Measurements from ENCODE around the gene MYO7B. TPM values are rescaled to one million over a fixed set of nuclear protein-coding genes. Genes with fewer than 3 reads are reported as not detected.

Gene MYO7B
- total RNA-seq, 1 donor from 2014 or later = 0.62 TPM

- ATAC-seq (peak; percentile 53), DNase-seq (ENCODE audit: low spot score) (peak; percentile 71)
- intact Hi-C loops (cut with DNase I) = no loop called here
Measured at GRCh38 chr2:127675331-127676261, 140.1 kb downstream of the MYO7B start, which contains the start of gene LIMS2. LIMS2 (minus strand) TSS chr2:127675530; CDS start chr2:127675024, 506 bp downstream.

- DNase-seq (ENCODE audit: low spot score) = no peak
- ATAC-seq = no peak
- intact Hi-C loops (cut with DNase I) = no loop called here
Measured at GRCh38 chr2:127676906-127677305, 141.4 kb downstream of the MYO7B start.

DNA sequence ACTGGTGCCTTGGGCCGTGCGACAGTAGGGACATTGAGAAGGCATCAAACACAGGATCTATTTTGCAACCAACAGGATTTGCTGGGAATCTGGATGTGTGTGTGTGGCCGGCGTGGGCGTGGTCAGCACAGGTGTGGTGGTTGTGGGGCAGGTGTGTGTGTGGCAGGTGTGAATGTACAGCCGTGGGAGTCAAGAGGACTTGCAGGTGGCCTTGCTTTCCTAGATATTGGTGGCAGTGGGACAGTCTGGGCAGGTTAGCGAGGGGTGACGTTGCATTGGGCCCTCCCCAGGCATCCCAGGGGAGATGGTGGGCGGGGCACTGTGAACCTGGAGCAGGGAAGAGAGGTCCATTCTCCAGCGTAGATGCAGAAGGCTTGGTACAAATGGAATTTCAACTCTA, 143.0 kb downstream of the MYO7B start:
- no peak for ATAC-seq
- intact Hi-C loops (cut with DNase I) = no loop called here
- no peak for DNase-seq (ENCODE audit: low spot score)

DNA sequence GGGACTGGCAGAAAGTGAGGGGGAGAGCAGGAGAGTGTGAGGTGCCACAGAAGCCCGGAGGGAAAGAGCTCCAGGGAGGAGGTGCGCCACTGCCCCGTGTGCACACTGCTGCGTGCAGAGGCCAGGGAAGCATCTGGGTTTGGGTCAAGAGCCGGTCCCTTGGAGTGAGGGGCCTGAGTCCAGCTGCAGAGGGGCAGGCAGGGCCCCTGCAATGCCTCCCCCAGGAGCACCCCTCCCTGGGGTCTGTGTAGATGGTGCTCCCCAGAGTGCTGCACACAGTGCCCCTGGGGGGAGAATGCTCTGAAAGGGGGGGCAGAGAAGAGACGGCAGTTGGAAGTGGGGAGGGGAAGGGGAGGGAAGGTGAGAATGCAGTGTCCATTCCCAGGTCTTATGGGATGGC, 143.5 kb downstream of the MYO7B start:
- ATAC-seq = no peak
- intact Hi-C loops (cut with DNase I) = no loop called here

DNA sequence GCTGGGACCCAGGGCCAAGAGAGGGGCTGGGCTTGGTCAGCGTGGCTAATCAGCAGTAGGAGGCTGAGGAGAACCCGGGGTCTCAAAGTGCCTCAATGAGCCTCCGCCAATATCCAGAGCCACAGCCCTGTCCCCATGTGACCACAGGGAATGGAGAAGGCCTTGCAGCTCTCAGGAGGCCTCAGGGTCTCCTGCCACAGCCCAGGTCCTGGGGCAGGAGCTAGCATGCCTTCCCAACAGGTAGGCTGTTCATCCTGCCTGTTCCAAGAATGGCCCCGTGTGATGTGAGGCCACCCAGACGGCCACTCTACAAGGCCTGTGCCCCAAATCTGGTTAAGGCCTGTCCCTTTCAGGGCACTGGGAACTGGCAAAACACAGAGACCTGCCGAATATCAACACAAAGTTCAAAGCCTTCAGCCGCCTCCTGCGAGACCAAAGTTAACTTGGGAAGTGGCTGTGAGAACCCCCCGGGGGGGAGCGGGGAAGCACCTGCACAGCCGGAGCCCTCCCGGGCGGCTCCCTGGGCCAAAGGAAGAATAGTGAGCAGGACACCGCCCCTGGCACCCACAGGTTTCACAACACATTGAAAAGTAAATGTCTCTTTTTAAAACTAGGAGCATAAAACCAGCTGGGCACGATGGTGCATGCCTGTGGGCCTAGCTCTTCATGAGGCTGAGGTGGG, 144.3 kb downstream of the MYO7B start:
- no peak for ATAC-seq
- intact Hi-C loops (cut with DNase I) = no loop called here
- no peak for DNase-seq (ENCODE audit: low spot score)

More for the DNA sequence above, 143.5 kb downstream of the MYO7B start:
- no peak for DNase-seq (ENCODE audit: low spot score)

- DNase-seq (ENCODE audit: low spot score) (no peak), ATAC-seq (no peak)
- intact Hi-C loops (cut with DNase I) = no loop called here
Measured at GRCh38 chr2:127680706-127681287, 145.3 kb downstream of the MYO7B start.

DNA sequence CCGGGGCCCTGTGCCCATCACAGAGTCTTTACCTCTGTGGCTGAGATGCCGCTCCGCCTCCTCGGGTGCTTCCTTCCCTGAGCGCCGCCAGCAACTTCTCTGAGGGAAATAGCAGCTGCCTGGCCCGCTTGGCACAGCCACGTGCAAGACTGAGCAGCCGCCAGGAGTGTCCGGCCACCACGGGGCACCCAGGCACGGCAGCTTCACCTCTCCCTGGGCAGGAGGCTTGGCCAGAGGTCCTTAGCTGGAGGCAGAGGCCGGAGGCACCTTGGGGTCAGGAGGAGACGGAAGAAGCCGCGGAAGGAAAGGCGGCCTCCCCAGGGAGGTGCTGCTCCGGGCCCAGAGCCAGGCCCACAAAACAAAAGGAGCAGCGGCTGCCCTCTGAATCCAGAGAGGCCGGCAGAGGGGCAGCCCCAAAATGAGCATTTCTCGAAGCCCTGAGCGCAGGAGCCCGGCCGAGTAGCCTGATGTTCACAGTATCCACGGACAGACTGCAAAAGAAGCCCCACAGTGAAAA, 145.9 kb downstream of the MYO7B start:
- peak; percentile 48 for ATAC-seq
- DNase-seq (ENCODE audit: low spot score) = no peak
- intact Hi-C loops (cut with DNase I) = no loop called here

- DNase-seq (ENCODE audit: low spot score) (no peak), ATAC-seq (no peak)
- intact Hi-C loops (cut with DNase I) = no loop called here
Measured at GRCh38 chr2:127681976-127682857, 146.7 kb downstream of the MYO7B start.

DNA sequence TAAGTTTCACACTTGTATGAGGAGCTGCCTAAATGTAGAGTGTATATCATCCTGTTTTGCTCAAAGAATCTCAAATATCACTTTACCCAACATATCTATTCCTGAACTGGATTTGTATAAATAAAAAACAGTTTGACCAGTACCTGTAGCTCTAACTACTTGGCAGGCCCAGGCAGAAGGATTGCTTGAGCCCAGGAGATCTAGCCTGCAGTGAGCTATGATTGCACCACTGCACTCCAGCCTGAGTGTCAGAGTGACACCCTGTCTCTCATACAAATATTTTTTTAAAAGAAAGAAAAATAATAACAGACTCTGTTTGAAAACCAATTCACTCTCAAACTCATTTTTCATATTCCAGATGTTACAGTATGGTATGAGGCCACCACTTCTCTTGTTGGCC, 147.6 kb downstream of the MYO7B start:
- DNase-seq (ENCODE audit: low spot score) (no peak), ATAC-seq (no peak)
- intact Hi-C loops (cut with DNase I) = no loop called here

DNA sequence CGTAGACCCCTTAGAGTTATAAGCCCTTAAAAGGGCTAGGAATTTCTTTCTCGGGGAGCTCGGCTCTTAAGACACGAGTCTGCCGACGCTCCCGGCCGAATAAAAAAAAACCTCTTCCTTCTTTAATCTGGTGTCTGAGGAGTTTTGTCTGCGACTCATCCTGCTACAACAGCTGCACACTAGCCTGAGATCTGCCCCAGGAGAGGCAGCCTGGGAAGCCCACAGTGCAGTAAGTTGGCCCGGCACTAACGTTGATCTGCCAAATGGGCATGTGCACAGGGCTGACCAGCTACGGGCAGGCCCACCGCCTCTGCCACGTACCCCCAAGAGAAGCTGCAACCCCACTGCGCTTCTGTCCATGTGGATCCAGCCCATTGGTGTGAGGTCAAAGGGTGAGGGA, 148.3 kb downstream of the MYO7B start:
- DNase-seq (ENCODE audit: low spot score) = no peak
- intact Hi-C loops (cut with DNase I) = no loop called here
- ATAC-seq = peak; percentile 29

GRCh38 chr2:127685410-127686080, 150.1 kb downstream of the MYO7B start:
- ATAC-seq = no peak
- DNase-seq (ENCODE audit: low spot score) = no peak
- intact Hi-C loops (cut with DNase I) = no loop called here

Other genes with a start within 250 kb of the MYO7B start
- 42.6 TPM for gene ERCC3, start 241.5 kb upstream of the MYO7B start, total RNA-seq
- 62.0 TPM for gene MAP3K2, start 147.7 kb upstream of the MYO7B start, total RNA-seq
- gene PROC, start 117.3 kb upstream of the MYO7B start, total RNA-seq = not detected
- gene IWS1, start 9.2 kb upstream of the MYO7B start, total RNA-seq = 44.4 TPM
- 4.6 TPM for gene GPR17, start 110.5 kb downstream of the MYO7B start, total RNA-seq
- 194 TPM for gene LIMS2, start 139.8 kb downstream of the MYO7B start, total RNA-seq
- 4.5 TPM for gene SFT2D3, start 165.8 kb downstream of the MYO7B start, total RNA-seq